ENCODE measurements around the gene COL18A1.

Gene COL18A1

GRCh38 chr21:45481977-45482898 lies 77.3 kb downstream of the COL18A1 start:
- no peak for DNase-seq

DNA sequence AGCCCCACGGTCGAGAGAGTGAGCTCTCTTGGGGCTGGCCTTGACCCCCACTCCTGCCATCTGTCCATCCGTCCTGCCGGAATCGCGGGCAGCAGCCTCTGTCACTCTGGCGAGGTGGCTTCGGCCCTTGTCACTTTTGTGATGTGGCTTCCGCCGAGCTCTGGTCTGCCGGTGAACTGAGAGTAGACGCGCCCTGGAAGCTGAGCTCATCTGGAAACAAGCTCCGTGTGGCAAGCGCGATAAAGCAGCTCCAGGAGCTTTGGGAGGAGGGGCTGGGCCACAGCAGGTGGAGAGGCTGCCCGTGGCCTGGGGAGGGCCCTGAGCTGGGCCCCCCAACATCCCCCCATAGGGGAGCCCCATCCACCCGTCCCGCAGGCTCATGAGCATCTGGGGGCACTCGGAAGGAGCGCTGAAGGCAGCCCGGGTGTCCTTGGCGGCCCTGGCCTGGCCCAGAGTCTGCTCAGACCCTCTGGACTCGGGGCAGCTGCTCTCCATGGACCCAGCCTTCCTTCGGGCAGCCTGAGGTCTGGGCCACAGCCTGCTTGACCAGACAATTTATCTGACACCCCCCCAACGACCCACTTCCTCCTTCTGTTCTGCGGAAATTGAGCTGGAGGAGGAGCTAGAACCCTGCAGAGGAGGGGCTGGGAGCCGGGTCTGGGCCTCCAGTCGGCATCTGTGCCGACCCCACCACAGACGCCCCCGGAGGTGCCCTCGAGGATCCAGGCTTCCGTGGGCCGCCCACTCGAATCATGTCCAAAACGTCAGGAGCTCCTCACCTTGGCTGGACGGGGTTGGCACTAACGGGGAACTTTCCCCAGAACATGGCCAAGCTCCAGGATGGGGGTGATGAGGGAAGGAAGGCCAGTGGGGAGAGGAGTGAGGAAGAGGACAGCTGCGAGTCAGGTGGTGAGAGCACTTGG lies 78.2 kb downstream of the COL18A1 start:
- no peak for DNase-seq

- DNase-seq, result no peak
These were observed 79.4 kb downstream of the COL18A1 start for GRCh38 chr21:45484318-45484717.

DNA sequence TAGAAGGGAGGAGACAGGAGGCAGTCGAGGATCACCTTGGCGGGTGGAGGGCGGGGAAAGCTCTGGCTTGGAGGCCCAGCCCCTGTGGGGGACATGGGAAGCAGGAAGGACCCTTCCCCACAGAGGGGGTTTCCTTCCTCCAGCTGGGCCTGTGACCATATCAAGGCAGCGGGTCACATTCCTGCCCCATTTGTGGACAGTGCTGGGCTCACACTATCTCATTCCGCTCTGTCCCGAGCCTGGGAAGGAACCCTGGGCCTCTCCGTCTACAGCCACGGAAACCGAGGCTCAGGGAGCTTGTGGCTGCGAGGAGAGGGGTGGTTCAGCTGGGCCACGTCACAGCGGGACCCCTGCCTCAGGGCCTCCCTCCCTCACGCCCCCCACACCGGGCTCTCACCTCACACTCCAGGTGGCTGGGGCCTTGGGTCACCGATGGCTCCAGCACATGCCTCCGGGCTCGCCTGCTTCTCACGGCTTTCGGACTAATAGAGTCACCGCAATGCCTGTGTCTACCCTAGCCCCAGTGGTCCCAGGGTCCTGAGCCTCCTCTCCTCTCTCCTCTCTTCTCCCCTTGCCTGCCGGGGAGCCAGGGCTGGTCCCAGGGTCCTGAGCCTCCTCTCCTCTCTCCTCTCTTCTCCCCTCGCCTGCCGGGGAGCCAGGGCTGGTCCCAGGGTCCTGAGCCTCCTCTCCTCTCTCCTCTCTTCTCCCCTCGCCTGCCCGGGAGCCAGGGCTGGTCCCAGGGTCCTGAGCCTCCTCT lies 80.9 kb downstream of the COL18A1 start:
- no peak for DNase-seq

DNA sequence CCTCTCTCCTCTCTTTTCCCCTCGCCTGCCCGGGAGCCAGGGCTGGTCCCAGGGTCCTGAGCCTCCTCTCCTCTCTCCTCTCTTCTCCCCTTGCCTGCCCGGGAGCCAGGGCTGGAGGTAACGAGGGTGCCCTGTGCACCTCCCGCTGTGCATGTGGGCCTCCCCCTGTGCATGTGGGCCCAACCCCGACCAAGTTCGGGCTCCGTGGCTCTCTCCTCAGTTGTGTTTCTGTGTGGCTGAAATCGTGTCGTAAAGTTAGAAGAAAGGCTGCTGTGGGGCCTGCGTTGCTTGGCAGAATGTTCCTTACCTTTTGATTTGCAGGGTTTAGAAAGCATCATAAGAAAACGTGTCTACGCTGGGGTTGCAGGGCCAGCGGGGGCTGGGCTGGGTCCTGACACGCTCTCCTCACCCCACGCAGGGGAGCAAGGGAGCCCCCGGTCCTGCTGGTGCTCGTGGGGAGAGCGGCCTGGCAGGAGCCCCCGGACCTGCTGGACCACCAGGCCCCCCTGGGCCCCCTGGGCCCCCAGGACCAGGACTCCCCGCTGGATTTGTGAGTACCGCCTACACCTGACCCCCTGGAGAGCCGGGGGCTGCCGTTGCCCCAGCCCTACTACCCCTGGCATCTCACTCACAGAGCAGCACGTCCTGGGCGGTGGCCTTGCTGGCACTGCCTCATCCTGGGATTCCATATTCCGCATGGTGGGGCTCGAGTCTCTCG lies 81.6 kb downstream of the COL18A1 start:
- DNase-seq, result no peak

DNA sequence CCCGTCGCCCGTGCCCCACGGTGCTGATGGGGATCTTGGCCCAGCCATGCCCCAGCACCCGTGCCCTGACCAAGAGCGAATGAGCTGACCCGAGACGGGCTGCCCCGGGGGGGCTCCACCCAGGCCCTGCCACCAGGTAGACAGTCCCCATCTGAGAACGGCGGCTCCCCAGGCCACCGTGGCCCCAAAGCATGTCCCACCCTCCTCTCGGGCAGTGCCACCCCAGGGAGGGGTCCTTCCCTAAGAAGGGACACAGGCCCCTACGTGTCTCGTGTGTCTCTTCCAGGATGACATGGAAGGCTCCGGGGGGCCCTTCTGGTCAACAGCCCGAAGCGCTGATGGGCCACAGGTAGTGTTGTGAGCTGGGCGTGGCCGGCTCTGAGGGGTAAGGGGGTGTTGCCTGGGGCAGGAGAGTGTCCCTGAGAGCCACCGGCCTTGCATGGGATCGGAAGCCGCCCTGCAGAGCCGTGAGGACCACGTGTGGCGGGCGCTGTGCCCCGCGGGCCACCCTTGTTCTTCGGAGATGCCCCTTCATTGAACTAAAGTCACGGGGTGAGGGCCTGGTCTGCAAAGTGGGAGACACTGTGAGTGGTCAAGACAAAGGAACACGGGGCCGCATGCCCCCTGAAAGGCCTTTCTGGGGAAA lies 82.3 kb downstream of the COL18A1 start:
- DNase-seq, result no peak

DNA sequence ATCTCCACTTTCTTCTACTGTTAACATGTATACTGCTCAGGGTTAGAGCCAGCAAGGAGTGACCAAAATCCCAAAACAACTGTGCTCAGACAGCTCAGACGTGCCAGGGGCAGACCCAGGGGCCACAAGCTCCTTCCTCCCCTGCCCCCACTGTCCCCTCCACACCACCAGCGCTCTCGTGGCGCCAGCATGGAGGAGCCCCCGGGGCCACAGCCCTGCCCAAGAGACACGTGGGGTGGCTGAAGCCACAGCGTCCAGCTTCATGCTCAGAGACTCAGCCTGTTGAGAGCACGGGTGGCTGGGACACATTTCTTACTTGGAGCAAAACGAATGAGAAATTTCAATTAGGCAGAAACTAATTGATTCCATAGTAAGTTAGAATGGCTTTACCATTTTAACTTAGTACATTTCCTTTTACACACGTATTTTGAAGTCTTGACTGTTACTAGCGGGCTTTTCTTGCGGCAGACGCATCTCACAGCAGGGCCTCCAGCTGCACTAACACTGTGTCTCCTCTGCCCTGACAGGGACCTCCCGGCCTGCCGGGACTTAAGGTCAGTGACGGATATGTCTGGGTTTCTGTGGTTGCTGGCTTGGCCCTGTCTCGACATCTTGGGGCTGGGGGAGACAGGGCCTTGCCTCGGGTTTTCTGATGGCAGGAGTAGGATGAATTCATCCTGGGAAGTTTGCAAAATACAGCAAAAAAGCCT lies 83.1 kb downstream of the COL18A1 start:
- DNase-seq, result no peak

- DNase-seq, result no peak
These were observed 84.2 kb downstream of the COL18A1 start for GRCh38 chr21:45488931-45489721.

GRCh38 chr21:45489722-45489982 lies 84.7 kb downstream of the COL18A1 start:
- DNase-seq, result no peak

- DNase-seq, result no peak
These were observed 85.2 kb downstream of the COL18A1 start for GRCh38 chr21:45490049-45490731.

DNA sequence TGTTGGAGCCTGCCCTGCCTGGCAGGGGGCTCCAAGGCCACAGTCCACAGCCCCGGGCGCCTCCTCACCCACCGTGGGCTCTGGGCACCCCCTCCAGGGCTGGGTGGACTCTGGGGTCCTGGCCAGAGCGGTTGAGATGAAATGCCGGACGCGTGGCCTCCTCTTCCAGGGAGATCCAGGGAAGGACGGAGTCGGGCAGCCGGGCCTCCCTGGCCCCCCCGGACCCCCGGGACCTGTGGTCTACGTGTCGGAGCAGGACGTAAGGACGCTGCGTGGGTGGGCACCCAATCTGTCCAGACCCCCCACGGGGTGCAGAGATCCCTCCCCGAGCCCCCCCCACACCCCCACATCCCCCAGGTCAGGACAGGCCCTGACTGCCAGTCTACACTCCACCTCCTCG lies 86.1 kb downstream of the COL18A1 start:
- no peak for DNase-seq

- no peak for DNase-seq
These were observed 86.7 kb downstream of the COL18A1 start for GRCh38 chr21:45491623-45492022.

DNA sequence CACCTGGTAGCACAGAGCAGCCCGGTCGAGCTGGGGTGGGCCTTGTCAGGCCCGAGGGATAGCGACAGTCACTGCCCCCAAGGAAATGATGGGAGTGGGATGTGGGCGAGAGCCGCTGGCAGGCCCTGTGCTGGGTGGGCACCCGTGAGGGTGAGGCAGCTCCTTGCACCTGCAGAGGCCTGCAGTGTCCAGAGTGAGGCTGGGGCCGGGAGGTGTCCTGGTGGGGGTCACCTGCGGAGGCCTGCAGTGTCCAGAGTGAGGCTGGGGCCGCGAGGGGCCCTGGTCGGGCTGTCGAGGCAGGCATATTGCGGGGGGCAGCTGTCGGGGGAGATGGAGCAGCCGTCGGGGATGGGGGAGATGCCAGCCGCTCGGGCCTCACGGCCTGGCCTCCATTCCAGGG lies 87.8 kb downstream of the COL18A1 start:
- no peak for DNase-seq

DNA sequence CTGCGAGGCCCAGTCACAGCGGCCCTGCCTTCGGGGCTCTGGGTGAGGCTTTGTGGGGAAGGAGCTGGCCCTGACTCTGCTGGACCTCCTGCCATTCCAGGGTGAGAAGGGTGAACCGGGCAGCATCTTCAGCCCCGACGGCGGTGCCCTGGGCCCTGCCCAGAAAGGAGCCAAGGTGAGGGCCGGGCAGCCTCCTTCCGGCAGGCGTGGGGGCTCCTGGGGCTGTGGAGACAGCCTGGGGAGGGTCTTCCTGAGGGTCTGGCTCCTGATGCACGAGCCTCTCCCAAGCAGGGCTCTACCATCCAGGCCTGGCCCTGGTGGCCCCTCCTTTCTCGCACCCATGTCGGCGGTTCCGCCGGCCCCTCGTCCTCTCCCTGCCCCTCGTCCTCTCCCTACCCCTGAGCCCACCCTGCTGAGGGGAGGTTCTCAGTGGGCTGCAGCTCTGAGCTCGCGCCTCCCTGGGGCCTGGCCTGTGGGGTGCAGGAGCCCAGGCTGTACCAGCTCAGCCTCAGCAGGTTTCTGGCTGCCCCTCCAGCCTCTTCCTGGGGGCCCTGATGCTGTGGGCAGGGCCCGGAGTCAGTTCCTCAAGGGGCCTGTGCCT lies 88.5 kb downstream of the COL18A1 start:
- DNase-seq, result no peak

DNA sequence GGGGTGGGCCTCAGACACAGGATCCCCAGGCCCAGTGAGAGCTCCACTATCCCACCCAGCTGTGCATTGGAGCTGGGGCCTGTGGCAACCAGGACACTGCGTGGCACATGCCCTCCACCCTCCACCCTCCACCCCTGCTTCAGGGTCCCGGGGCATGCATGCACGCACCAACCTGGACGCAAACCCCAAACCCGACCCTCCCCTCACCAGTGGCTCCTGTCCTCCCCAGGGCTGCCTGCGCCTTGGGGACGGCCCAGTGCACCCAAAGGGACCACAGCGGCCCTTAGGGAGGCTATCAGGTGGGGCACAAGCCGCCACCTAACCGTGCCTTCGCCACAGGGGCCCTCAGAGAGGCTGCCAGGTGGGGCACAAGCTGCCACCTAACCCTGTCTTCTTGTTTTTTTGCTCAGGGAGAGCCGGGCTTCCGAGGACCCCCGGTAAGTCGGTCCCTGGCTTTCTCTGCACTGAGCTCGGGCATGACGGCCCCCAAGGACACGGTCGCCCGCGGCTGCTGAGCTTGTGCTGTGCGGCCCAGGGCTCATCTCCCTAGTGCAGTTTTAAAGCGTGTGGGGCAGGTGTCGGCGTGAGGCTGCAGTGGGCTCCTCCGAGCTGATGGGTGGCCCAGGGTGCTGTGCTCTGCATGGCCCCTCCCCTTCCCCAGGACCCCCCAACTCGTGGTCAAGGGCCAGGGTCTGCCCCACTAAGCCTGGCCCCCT lies 89.3 kb downstream of the COL18A1 start:
- no peak for DNase-seq

DNA sequence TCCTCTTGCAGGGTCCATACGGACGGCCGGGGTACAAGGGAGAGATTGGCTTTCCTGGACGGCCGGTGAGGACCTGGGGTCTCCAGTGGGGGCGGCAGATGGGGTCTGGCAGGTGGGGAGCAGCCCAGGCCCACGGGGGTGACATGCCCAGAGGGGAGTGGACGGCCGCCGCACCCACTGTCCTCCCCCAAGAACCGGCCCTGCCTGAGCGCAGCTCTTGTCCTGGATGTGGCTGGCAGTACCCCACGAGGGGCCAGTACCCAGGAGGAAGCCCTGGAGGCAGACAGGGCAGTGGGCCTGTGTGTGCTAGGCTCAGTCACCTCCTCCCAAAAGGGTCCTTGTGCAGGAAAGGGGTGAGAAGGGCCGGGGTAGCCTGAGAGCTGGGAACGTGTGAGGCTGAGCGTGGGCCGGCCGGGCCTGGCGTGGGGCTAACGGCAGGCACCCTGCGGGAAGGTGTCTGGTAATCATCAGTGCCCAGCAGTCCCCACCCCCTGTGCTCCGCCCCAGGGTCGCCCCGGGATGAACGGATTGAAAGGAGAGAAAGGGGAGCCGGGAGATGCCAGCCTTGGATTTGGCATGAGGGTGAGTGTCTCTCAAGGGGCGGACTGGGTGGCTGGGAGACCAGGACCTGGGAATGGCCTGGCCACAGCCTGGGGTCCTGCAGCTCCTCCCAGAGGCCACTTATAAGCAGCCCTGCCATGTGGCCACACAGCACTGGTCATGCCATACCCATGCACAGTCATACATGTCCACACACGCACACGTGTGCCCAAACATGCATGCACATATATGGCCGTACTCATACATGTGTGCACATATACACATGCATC lies 90.1 kb downstream of the COL18A1 start:
- DNase-seq, result no peak

GRCh38 chr21:45496151-45496967 lies 91.4 kb downstream of the COL18A1 start:
- DNase-seq, result no peak
